HG03064 (cell line): Measurements from ENCODE around the gene SLC16A13.
"Not testable (repeated sequence)": the region's sequence is repeated elsewhere in the genome, so short reads cannot be mapped to it uniquely, and the experiment has no call there.

Experiments
- ATAC-seq: cut with Tn5 transposase; IDR thresholded peaks from one replicate; pipeline ENCODE4 v1.9.1; 2021; ENCODE audit warnings: low read depth; ENCODE audit not compliant: unreplicated experiment

Gene SLC16A13

GRCh38 chr17:7027335-7027734, 8.5 kb upstream of the SLC16A13 start:
- no peak for ATAC-seq

- ATAC-seq, result no peak
These were observed 6.7 kb upstream of the SLC16A13 start for GRCh38 chr17:7029096-7029495.

DNA sequence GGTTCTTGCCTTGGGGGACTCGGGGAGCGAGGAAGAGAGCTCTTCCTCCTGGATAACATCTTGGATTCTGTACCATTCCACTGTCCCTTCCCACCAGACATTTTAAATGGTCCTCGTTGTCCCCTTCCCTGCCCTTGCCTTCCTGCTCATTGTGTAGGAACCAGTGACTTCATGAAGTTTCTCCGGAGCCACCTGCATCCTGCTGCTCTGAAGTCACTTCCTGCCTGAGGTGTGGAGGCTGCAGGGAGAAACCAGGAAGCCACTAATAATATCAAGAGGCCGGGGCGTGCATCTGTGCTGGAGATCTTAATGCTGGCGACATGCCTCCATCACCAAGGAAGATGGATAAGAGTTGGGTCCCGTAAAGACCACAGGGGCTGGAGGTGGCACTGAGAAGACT, 6.2 kb upstream of the SLC16A13 start:
- no peak for ATAC-seq

- no peak for ATAC-seq
These were observed 742 bp upstream of the SLC16A13 start for GRCh38 chr17:7034955-7035590.

DNA sequence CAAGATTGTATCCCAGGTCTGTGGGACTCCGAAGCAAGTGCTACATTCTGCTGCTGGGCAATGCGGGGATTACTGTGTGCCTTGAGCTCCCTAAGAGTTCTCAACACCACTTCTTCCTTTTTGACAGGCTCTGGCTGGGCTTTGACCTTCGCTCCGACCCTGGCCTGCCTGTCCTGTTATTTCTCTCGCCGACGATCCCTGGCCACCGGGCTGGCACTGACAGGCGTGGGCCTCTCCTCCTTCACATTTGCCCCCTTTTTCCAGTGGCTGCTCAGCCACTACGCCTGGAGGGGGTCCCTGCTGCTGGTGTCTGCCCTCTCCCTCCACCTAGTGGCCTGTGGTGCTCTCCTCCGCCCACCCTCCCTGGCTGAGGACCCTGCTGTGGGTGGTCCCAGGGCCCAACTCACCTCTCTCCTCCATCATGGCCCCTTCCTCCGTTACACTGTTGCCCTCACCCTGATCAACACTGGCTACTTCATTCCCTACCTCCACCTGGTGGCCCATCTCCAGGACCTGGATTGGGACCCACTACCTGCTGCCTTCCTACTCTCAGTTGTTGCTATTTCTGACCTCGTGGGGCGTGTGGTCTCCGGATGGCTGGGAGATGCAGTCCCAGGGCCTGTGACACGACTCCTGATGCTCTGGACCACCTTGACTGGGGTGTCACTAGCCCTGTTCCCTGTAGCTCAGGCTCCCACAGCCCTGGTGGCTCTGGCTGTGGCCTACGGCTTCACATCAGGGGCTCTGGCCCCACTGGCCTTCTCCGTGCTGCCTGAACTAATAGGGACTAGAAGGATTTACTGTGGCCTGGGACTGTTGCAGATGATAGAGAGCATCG, 2.4 kb downstream of the SLC16A13 start:
- no peak for ATAC-seq

DNA sequence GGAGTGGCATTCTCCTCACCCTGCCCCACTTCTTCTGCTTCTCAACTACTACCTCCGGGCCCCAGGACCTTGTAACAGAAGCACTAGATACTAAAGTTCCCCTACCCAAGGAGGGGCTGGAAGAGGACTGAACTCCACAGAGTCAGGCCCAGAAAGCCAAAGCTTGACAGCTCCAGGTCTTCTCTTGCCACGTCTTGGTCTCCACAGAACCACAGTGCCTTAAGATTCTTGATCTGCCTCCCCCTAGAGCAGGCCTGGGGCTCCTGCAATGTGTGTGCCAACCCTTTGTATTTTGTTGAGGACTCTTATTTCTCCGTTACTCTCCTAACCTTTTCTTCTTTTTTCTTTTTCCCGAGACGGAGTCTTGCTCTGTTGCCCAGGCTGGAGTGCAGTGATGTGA, 4.0 kb downstream of the SLC16A13 start:
- no peak for ATAC-seq

DNA sequence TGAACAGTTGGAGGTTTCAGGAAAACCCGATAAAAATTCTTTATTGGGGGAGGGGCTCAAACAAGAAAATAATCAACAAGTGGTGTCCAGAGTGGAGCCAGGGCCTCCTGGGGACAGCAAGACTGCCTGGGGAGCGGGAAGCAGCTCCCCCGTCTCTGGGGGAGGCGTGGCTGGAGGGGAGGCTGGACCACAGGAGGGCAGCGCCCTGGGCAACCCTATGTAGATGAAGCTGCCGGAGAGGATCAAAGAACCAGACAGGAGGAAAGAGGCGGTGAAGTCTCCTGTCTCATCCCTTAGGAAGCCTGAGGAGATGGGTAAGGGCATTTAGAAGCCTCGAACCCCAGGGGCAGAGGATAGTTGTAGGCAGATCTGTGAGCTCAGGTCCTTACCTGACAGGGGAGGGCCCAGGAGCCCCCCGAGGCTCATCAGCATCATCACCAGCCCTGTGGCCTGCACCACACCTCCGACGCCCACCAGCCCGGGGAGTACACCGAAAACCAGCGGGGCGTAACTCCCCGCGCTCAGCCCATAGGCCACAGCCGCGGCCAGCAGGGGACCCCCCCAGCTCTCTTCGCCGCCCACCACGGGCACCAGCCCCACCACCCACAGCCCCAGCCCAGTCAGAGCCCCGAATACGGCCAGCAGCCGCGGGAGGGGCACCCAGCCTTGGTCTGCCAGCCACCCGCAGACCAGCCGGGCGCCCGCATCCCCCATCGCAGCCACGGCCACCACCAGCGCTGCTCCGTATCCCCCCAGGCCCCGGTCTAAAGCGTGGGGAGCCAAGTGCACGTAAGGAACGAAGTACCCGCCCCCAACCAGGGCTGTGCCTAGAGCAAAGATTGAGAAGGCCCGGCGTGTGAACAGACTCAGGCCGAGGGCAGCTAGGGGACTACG, 6.0 kb downstream of the SLC16A13 start:
- no peak for ATAC-seq

- ATAC-seq, result no peak
These were observed 6.8 kb downstream of the SLC16A13 start for GRCh38 chr17:7042501-7043181.

GRCh38 chr17:7043182-7043496, 7.3 kb downstream of the SLC16A13 start:
- no peak for ATAC-seq

DNA sequence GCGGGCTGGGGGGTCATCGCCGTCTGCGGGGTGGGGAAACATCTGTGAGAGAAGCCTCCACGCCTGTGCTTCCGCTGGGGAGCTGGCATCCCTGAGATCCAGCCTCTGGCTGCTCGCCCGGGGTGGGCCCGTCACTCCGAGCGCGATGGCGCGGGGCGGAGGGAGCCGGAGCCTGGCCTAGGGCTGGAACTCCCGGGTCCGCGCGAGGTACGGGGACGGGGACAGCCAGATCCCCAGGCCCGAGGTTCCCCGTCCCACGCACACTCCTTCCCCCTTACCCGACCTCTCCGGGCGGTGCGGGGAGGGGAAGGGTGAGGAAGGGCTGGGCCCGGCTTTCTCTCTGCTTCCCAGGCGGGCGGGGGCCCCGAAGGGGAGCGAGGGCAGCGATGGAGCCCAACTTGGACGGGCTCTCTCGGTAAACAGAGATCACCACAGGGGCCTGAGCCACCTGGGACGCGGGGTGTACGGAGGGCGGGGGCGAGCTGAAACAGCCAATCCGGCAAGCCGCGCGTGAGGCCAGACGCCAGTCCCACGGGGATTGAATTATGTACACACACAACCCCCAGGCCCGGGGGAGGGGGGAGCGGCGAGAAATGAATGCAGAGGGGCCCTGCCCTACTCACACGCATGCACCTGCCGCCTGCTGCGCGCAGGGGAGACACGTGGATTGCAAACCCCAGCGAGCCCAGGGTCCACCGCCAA, 7.8 kb downstream of the SLC16A13 start, which contains the start of gene SLC16A11:
TSS of gene SLC16A11 (minus strand) at position 596 of the 702 bp plus-strand sequence. CDS start at position 17, 579 bp downstream.
- no peak for ATAC-seq

DNA sequence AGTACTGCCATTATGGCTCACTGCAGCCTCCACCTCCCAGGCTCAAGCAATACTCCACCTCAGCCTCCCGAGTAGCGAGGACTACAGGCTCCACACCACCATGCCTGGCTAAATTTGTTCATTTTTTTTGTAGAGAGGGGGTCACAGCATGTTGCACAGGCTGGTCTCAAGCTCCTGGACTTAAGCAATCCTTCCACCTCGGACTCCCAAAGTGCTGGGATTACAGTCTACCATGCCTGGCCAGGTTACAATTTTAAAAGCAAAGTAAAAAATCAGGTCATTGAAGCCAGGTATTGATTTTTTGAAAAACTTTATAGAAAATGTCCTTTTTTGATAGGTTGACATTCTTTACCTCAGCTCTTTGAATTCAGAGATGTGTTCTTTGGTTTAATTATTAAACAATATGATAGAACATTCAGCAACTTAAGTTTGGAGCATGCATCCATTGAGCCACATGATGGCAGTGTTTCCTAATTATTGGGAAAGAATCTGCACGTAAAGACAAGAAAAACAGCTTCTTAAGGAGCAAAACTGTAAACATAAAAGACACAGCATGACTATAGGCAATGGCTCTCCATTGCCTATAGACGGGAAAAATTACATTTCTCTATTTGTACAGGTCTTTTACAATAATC, 9.8 kb downstream of the SLC16A13 start:
- ATAC-seq, result no peak

DNA sequence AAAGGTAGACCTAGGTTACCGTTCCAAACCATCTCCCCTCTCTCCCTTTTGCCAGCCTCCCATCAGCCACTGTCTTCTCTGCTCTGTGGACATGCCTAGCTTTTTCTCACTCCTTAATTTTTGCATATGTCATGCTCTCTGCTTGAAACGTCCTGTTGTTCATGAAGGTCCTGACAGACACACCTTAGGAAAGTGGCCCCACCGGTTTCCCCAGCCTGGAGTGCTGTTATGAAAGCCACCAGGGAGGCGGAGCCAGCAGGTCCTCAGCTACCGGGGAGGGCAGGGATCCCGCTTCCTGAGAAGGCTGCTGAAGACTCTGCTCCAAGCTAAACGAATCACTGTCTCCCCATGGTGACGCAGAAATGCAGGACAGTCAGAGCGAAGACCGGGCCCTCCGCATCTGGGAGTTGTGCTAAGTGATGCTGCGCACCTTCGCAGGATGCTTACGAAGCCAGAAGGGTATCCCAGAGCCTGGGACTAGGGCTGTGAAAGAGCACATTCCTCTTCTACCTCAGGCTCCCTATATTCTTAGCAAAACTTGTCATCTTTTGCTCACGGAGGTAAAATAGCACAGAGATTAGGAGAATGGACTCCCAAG, 10.4 kb downstream of the SLC16A13 start:
- no peak for ATAC-seq

DNA sequence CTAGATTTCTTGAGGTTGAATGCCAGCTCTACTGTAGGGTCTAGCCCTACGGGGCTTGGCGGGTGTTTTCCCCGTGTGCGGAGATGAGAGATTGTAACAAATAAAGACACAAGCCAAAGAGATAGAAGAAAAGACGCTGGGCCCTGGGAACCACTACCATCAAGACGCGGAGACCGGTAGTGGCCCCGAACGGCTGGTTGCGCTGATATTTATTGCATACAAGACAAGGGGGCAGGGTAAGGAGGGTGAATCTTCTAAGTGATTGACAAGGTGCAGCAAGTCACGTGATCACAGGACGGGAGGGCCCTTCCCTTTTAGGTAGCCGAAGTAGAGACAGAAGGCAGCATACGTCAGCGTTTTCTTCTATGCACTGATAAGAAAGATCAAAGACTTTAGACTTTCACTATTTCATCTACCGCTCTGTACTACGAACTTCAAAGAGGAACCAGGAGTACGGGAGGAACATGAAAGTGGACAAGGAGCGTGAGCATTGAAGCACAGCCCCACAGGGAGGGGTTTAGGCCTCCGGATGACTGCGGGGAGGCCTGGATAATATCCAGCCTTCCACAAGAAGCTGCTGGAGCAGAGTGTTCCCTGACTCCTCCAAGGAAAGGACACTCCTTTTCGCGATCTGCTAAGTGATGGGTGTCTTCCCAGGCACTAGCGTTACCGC, 11.0 kb downstream of the SLC16A13 start:
- ATAC-seq, result not testable (repeated sequence)

DNA sequence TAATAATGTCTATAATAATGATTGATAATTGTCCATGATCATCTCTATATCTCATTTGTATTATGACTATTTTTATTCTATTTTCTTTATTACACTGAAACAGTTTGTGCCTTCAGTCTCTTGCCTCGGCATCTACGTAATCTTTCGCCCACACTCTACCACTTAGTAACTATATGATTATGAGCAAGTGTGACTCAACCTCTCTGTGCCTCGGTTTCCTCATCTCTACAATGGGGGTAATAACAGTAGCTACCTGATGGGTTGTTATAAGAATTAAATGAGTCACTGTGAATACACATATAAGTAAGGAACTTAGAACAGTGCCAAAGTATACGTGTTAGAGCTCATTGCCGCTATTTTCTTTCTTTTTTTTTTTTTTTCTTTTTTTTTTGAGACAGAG, 11.8 kb downstream of the SLC16A13 start:
- ATAC-seq, result no peak

- no peak for ATAC-seq
These were observed 13.2 kb downstream of the SLC16A13 start for GRCh38 chr17:7048968-7049367.

- ATAC-seq, result not testable (repeated sequence)
These were observed 14.8 kb downstream of the SLC16A13 start for GRCh38 chr17:7050583-7050982.

- ATAC-seq, result no peak
These were observed 20.6 kb downstream of the SLC16A13 start for GRCh38 chr17:7056386-7056785.

DNA sequence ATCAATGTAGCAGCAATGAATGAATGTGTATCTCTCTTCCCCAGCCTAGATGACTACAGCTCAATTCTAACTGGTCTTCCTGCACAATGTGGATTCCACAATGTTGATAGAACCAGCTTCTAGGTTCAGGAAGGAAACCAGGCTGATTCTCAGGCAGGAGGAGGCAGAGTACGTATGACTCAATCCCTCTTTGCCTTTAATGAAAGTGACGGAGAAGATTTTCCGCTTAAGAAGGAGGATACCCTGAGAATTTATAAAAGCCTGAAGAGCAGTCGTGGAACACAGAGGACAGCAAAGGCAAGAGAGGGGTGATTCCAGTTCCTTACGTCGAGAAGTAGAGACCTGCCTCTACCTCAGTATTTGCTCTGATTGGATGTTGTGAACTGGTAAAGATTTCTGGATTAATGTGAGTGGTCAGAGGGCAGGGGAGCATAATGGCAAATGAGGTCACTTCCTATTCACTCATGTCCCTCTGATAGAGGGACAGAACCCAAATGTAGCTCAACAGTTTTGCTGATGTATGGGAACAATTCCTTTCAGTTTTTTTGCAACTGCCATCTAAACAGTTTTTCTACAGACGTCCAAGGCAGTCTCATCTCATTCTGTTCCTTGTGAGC, 23.1 kb downstream of the SLC16A13 start:
- ATAC-seq, result no peak
